AG09319 (cell line): Measurements from ENCODE around the gene OTUB2.

Experiments
- DNase-seq: peaks from one replicate; pipeline ENCODE4 v3.0.0-alpha.2; 2010; ENCODE audit warnings: low read depth; ENCODE audit errors: extremely low read depth
- CTCF ChIP-seq: IDR thresholded peaks from 2 replicates; pipeline ENCODE4 v1.5.1; 2011; ENCODE audit warnings: low read depth, mild to moderate bottlenecking, inconsistent platforms, low read length, moderate library complexity

The OTUB2 gene

GRCh38 chr14:93997082-93997481, 29.1 kb upstream of the OTUB2 start, which contains the start of gene CCDC197:
Gene CCDC197, plus strand, starts transcription at chr14:93997301. Its CDS starts 831 bp downstream, at chr14:93998132.
- no peak for TF ChIP-seq CTCF
- DNase-seq: no peak

- no peak for DNase-seq
- no peak for TF ChIP-seq CTCF
Measured at GRCh38 chr14:93997916-93998870, 27.9 kb upstream of the OTUB2 start.

GRCh38 chr14:93998871-93999403, 27.2 kb upstream of the OTUB2 start:
- no peak for DNase-seq
- TF ChIP-seq CTCF: no peak

- DNase-seq: no peak
- no peak for TF ChIP-seq CTCF
Measured at GRCh38 chr14:93999573-93999972, 26.6 kb upstream of the OTUB2 start.

- TF ChIP-seq CTCF: no peak
- no peak for DNase-seq
Measured at GRCh38 chr14:94000267-94000666, 25.9 kb upstream of the OTUB2 start.

GRCh38 chr14:94001016-94001415, 25.1 kb upstream of the OTUB2 start:
- TF ChIP-seq CTCF: no peak
- no peak for DNase-seq
